Parathyroid adenoma (tissue), 2 donors: ENCODE results near the gene VSX2.

Experiments used
- H2AFZ ChIP-seq: fragments of 300-600 bp; sonication (generic); one replicate; pipeline ENCODE4 v1.7.0; 2017; ENCODE audit warnings: antibody characterized with exemption, mild to moderate bottlenecking
- H3K27ac ChIP-seq: fragments of 300-600 bp; sonication (generic); one replicate; pipeline ENCODE4 v1.7.0; 2017
- H3K27me3 ChIP-seq: fragments of 300-600 bp; sonication (generic); one replicate; pipeline ENCODE4 v1.7.0; 2017; ENCODE audit warnings: low read length; ENCODE audit not compliant: control insufficient read depth, insufficient read depth
- H3K36me3 ChIP-seq: fragments of 300-600 bp; sonication (generic); one replicate; pipeline ENCODE4 v1.7.0; 2017; ENCODE audit warnings: low read length; ENCODE audit not compliant: control insufficient read depth, insufficient read depth
- H3K4me1 ChIP-seq: fragments of 300-600 bp; sonication (generic); one replicate; pipeline ENCODE4 v1.7.0; 2017; ENCODE audit warnings: control low read depth
- H3K4me2 ChIP-seq: fragments of 300-600 bp; sonication (generic); one replicate; pipeline ENCODE4 v1.7.0; 2017; ENCODE audit warnings: low read length
- H3K4me3 ChIP-seq: fragments of 300-600 bp; sonication (generic); one replicate; pipeline ENCODE4 v1.7.0; 2017; ENCODE audit warnings: low read depth, low read length
- H3K79me2 ChIP-seq: fragments of 300-600 bp; sonication (generic); one replicate; pipeline ENCODE4 v1.7.0; 2017; ENCODE audit warnings: control low read depth
- H3K9ac ChIP-seq: fragments of 300-600 bp; sonication (generic); one replicate; pipeline ENCODE4 v1.7.0; 2017; ENCODE audit warnings: mild to moderate bottlenecking
- H3K9me3 ChIP-seq: fragments of 300-600 bp; sonication (generic); one replicate; pipeline ENCODE4 v1.7.0; 2017; ENCODE audit warnings: low read length; ENCODE audit not compliant: control insufficient read depth
- CTCF ChIP-seq: fragments of 300-600 bp; sonication (generic); IDR thresholded peaks from one replicate; pipeline ENCODE4 v1.7.0; 2017; ENCODE audit warnings: antibody characterized with exemption, mild to moderate bottlenecking
- donor health status: primary hyperparathyroidism.

VSX2 gene

DNA sequence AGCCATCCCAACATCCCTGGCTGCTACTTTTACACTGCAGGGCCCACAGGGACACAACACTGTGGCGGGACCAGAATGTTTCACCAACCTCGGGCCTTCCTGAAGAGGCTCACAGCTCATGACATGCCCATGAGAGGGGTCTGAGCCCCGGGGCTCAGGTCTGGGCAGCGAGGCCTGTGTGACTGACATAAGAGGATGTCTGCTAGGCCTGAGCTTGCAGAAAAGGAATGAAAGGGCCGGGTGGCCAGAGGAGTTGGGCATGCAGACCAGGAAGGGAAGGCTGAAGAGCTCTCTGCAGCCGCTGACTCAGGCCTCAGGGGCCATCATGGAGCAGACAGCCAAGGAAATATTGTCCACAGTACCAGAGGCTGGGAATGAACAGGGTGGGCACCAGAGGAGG, 18.3 kb upstream of the VSX2 start:
- Histone ChIP-seq H3K79me2 (no peaks in the 10 kb centered on the region), H3K27ac (no peak overlapping the region), H3K4me1 (no peaks in the 10 kb centered on the region), H3K4me2 (no peak overlapping the region), H3K9me3 (no peaks in the 10 kb centered on the region), H3K4me3 (no peak overlapping the region), H3K36me3 (no peaks in the 10 kb centered on the region), H2AFZ (no peak overlapping the region), H3K9ac (no peak overlapping the region), H3K27me3 (no peaks in the 10 kb centered on the region)
- no peak for TF ChIP-seq CTCF

- Histone ChIP-seq H3K79me2 (no peaks in the 10 kb centered on the region), H2AFZ (no peak overlapping the region), H3K4me1 (no peaks in the 10 kb centered on the region), H3K9me3 (no peaks in the 10 kb centered on the region), H3K9ac (no peak overlapping the region), H3K27me3 (no peaks in the 10 kb centered on the region), H3K4me2 (no peak overlapping the region), H3K27ac (no peak overlapping the region), H3K4me3 (no peak overlapping the region), H3K36me3 (no peaks in the 10 kb centered on the region)
- no peak for TF ChIP-seq CTCF
These were observed 17.5 kb upstream of the VSX2 start for GRCh38 chr14:74221741-74222140.

DNA sequence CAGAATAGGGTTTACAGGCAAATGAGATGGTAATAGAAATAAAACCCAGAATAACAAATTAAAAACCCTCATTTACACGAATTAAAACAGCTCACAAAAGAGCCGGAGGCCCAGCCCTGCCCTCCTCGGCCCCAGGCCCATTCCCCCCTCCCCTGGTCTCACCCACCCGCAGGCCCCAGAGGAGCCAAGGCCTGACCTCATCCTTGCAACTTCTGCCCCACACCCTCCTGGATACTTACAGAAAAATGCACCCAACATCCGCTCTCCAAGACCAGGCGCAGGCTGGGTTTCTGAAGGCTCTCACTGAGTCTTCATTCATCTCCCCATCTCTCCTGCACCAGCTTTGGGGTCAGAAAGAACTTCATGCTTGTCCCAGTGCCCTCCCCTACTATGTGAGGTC, 16.2 kb upstream of the VSX2 start:
- H3K9me3 ChIP-seq = no peaks in the 10 kb centered on the region
- no peaks in the 10 kb centered on the region for H3K27me3 ChIP-seq

DNA sequence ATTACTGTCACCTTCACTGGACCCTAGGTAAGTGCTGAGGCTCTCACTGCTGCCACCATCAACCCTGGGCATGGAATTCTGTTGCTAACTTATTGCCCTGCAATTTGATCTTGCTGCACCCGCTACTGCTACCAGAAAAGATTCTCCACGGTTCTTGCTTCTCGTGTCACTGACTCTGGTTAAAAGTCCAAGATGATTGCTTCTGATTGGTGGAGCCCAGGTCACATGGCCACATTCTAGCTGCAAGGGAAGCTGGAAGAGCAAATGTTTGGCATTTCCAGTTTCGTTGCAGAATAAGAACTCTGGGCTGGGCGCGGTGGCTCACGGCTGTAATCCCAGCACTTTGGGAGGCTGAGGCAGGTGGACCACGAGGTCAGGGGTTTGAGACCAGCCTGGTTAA, 7.5 kb upstream of the VSX2 start:
- no peak overlapping the region for H2AFZ ChIP-seq
- no peaks in the 10 kb centered on the region for H3K4me1 ChIP-seq
- no peak for TF ChIP-seq CTCF
- no peaks in the 10 kb centered on the region for H3K9me3 ChIP-seq
- H3K27ac ChIP-seq = no peak overlapping the region
- H3K27me3 ChIP-seq = no peaks in the 10 kb centered on the region
- H3K4me3 ChIP-seq = no peak overlapping the region
- H3K79me2 ChIP-seq = no peaks in the 10 kb centered on the region
- no peak overlapping the region for H3K9ac ChIP-seq
- H3K4me2 ChIP-seq = no peak overlapping the region
- H3K36me3 ChIP-seq = no peaks in the 10 kb centered on the region

More for the DNA sequence above, 16.2 kb upstream of the VSX2 start:
- H3K4me1 ChIP-seq = no peaks in the 10 kb centered on the region
- no peak overlapping the region for H2AFZ ChIP-seq
- no peaks in the 10 kb centered on the region for H3K36me3 ChIP-seq
- TF ChIP-seq CTCF = no peak
- no peak overlapping the region for H3K27ac ChIP-seq
- H3K79me2 ChIP-seq = no peaks in the 10 kb centered on the region
- no peak overlapping the region for H3K9ac ChIP-seq
- H3K4me3 ChIP-seq = no peak overlapping the region
- H3K4me2 ChIP-seq = no peak overlapping the region

GRCh38 chr14:74235017-74235416, 4.2 kb upstream of the VSX2 start:
- Histone ChIP-seq H3K36me3 (no peaks in the 10 kb centered on the region), H3K4me2 (no peak overlapping the region), H3K9me3 (no peaks in the 10 kb centered on the region), H3K9ac (no peak overlapping the region), H3K4me3 (no peak overlapping the region), H3K79me2 (no peaks in the 10 kb centered on the region), H3K4me1 (no peaks in the 10 kb centered on the region), H3K27me3 (peaks cover 5% of the 10 kb centered on the region), H2AFZ (no peak overlapping the region), H3K27ac (no peak overlapping the region)
- no peak for TF ChIP-seq CTCF
